K562 (cell line): ENCODE data around the gene KIZ. TPM values are rescaled to one million over a fixed set of nuclear protein-coding genes. Genes with fewer than 3 reads are reported as not detected.

Experiments used
- ATAC-seq: fragments of 200-7000 bp; cut with Tn5 transposase; 3 replicates; pipeline ENCODE4 v1.9.1; 2020; ENCODE audit warnings: moderate library complexity
- BruUV-seq: library from RNA; stranded (reverse); fragments of 400-500 nt; replicated peaks from 2 replicates; lab custom pipeline; 2021; lab: Mats Ljungman, UMichigan
- CTCF ChIA-PET: fragments of 300-600 bp; formaldehyde crosslinking; extraction: SDS; loops from one replicate; lab custom pipeline; 2021; ENCODE audit warnings: low intra/inter-chr PET ratio; lab: Yijun Ruan, JAX
- POLR2A ChIA-PET: fragments of 300-600, 350-650 bp; sonication (Branson Sonifier 250); formaldehyde crosslinking; extraction: SDS; loops from one replicate; lab custom pipeline; 2021; ENCODE audit warnings: antibody characterized with exemption, inconsistent platforms; lab: Yijun Ruan, JAX
- DNase-seq, 4 experiments: peaks; one replicate each; pipeline versions ENCODE4 v3.0.0 to v3.0.0-alpha.2; 2011 to 2018; ENCODE audit warnings: low spot score in 3 of 4, mixed read lengths in 3 of 4; ENCODE audit errors: extremely low read depth in 1 of 4
- FAIRE-seq: peaks from 2 replicates; lab custom pipeline; 2011; peaks lifted over from hg19 to GRCh38; lab: Jason Lieb, UNC
- H2AFZ ChIP-seq: 2 replicates; pipeline ENCODE4 v1.6.0; 2011; ENCODE audit warnings: low read depth, low read length, control low read depth, inconsistent platforms
- H3K27ac ChIP-seq: fragments of 200-600 bp; 3 replicates; pipeline ENCODE4 v1.8.0; 2011; ENCODE audit warnings: low read depth, mild to moderate bottlenecking, control low read depth, inconsistent platforms, low read length, moderate library complexity, mixed read lengths; ENCODE audit errors: extremely low read depth
- H3K27me3 ChIP-seq, 2 experiments: fragments of 300-600 bp in 1 of 2; 2 replicates in 1 of 2; 3 replicates in 1 of 2; pipeline versions ENCODE4 v1.6.0 to v1.8.0; 2011; ENCODE audit warnings: inconsistent platforms in 2 of 2, low read length in 2 of 2, mild to moderate bottlenecking in 1 of 2, mixed read lengths in 1 of 2, moderate library complexity in 1 of 2; ENCODE audit not compliant: control insufficient read depth in 2 of 2, insufficient read depth in 2 of 2
- H3K36me3 ChIP-seq: fragments of 300-600 bp; 3 replicates; pipeline ENCODE4 v1.8.0; 2011; ENCODE audit warnings: mild to moderate bottlenecking, low read length, inconsistent platforms; ENCODE audit not compliant: control insufficient read depth, insufficient read depth
- H3K4me1 ChIP-seq, 2 experiments: fragments of 200-600 bp in 1 of 2; replicated peaks in 1 of 2; 2 replicates in 1 of 2; 3 replicates in 1 of 2; pipeline versions ENCODE4 v1.5.1 to v1.8.0; 2011; ENCODE audit warnings: inconsistent platforms in 2 of 2, low read length in 2 of 2, mild to moderate bottlenecking in 1 of 2, mixed read lengths in 1 of 2, moderate library complexity in 1 of 2; ENCODE audit not compliant: control insufficient read depth in 2 of 2, insufficient read depth in 2 of 2
- H3K4me2 ChIP-seq: 2 replicates; pipeline ENCODE4 v1.6.1; 2011; ENCODE audit warnings: low read length, control low read depth, inconsistent platforms, mixed read lengths; ENCODE audit not compliant: insufficient read depth
- H3K4me3 ChIP-seq: fragments of 200-600 bp; sonication (generic), shearing (Covaris generic); 2 replicates; pipeline ENCODE4 v1.5.1; 2016; ENCODE audit warnings: control low read depth, inconsistent platforms
- H3K79me2 ChIP-seq: fragments of 200-600 bp; 3 replicates; pipeline ENCODE4 v1.8.0; 2011; ENCODE audit warnings: low read length, inconsistent platforms; ENCODE audit not compliant: control insufficient read depth, insufficient read depth
- H3K9ac ChIP-seq, 2 experiments: 2 replicates each; pipeline versions ENCODE4 v1.6.0 to v1.6.1; 2011; ENCODE audit warnings: low read depth in 2 of 2, low read length in 2 of 2, control low read depth in 1 of 2, inconsistent platforms in 1 of 2, mild to moderate bottlenecking in 1 of 2, mixed read lengths in 1 of 2; ENCODE audit not compliant: insufficient read depth in 1 of 2
- H3K9me1 ChIP-seq: one replicate; pipeline ENCODE4 v1.6.0; 2011; ENCODE audit warnings: inconsistent platforms, mild to moderate bottlenecking, low read length, moderate library complexity; ENCODE audit not compliant: control insufficient read depth, insufficient read depth
- H3K9me3 ChIP-seq: replicated peaks from 2 replicates; pipeline ENCODE4 v1.5.1; 2011; ENCODE audit warnings: low read depth, low read length, inconsistent platforms; ENCODE audit not compliant: control insufficient read depth, insufficient read depth
- H4K20me1 ChIP-seq: replicated peaks from 2 replicates; pipeline ENCODE4 v1.6.1; 2011; ENCODE audit warnings: low read length, inconsistent platforms, mixed read lengths; ENCODE audit not compliant: control insufficient read depth, insufficient read depth
- HNRNPL ChIP-seq: fragments of 200-400 bp; formaldehyde crosslinking; IDR thresholded peaks from 2 replicates; pipeline ENCODE4 v1.6.1; 2017; ENCODE audit warnings: low read depth, mild to moderate bottlenecking, low read length
- ZNF398 ChIP-seq: fragments of 250-450 bp; sonication (Bioruptor Pico); IDR thresholded peaks from 2 replicates; pipeline ENCODE4 v1.8.0; 2021; ENCODE audit warnings: moderate library complexity, mild to moderate bottlenecking, inconsistent platforms
- WGBS: fragments of 100-300 bp; shearing (Covaris generic); methylation state at CpG from one replicate; pipeline ENCODE4 v1.1.6; 2016; ENCODE audit warnings: low coverage, mixed read lengths; ENCODE audit not compliant: insufficient coverage; ENCODE audit errors: missing lambda C conversion rate; 5-methylcytosine and 5-hydroxymethylcytosine counted together
- in situ Hi-C: fragments of 300-500 bp; cut with MboI; formaldehyde crosslinking; loops from 4 replicates; pipeline ENCODE4 v1.15.0; 2018; ENCODE audit warnings: inconsistent platforms, mixed read lengths
- intact Hi-C: fragments of 100-400 bp; cut with micrococcal nuclease; formaldehyde crosslinking; loops from 2 replicates; pipeline ENCODE4 v1.14.2; 2022
- polyA plus RNA-seq, 8 experiments: library from polyadenylated mRNA; depleted of rRNA in 4 of 8; stranded (reverse) in 5 of 8; unstranded in 3 of 8; fragments of >200 nt; fragmentation: Nextera tagmentation in 2 of 8; fragmentation: Illumina TruSeq in 1 of 8; extraction: Ambion mirVana in 2 of 8; extraction: Trizol in 1 of 8; gene quantifications; 2 replicates each; pipeline versions ENCODE4 v1.2.1 to v1.2.3, GENCODE V29; 2011 to 2014; ENCODE audit warnings: inconsistent platforms in 1 of 8, missing spikeins in 1 of 8
- total RNA-seq, 7 experiments: library from RNA; depleted of rRNA in 6 of 7; stranded (reverse); fragments of >200 nt in 6 of 7; fragmentation: Illumina TruSeq in 2 of 7; extraction: Trizol in 2 of 7; gene quantifications; 2 replicates each; pipeline versions ENCODE4 v1.2.1 to v1.2.3, GENCODE V29; 2011 to 2021; ENCODE audit warnings: low replicate concordance in 1 of 7
- TF ChIP-seq, protein P1 (sequence below): fragments of 450-650 bp; IDR thresholded peaks from 2 replicates; pipeline ENCODE4 v1.6.1; 2016; ENCODE audit warnings: mild to moderate bottlenecking, moderate library complexity

The KIZ gene
- total and polyA plus RNA-seq, 9 of the 15 experiments (the other 6 are each of a cell fraction or from before 2014, with no cell fraction given): 4.9 to 21.1 (median 13.5) TPM

- H2AFZ ChIP-seq: no peak overlapping the region
- ChIA-PET CTCF (no interaction called here), POLR2A (no interaction called here)
- WGBS: 7% methylated on average over 4 of the region's 4 CpGs
- TF ChIP-seq, protein P1, sequence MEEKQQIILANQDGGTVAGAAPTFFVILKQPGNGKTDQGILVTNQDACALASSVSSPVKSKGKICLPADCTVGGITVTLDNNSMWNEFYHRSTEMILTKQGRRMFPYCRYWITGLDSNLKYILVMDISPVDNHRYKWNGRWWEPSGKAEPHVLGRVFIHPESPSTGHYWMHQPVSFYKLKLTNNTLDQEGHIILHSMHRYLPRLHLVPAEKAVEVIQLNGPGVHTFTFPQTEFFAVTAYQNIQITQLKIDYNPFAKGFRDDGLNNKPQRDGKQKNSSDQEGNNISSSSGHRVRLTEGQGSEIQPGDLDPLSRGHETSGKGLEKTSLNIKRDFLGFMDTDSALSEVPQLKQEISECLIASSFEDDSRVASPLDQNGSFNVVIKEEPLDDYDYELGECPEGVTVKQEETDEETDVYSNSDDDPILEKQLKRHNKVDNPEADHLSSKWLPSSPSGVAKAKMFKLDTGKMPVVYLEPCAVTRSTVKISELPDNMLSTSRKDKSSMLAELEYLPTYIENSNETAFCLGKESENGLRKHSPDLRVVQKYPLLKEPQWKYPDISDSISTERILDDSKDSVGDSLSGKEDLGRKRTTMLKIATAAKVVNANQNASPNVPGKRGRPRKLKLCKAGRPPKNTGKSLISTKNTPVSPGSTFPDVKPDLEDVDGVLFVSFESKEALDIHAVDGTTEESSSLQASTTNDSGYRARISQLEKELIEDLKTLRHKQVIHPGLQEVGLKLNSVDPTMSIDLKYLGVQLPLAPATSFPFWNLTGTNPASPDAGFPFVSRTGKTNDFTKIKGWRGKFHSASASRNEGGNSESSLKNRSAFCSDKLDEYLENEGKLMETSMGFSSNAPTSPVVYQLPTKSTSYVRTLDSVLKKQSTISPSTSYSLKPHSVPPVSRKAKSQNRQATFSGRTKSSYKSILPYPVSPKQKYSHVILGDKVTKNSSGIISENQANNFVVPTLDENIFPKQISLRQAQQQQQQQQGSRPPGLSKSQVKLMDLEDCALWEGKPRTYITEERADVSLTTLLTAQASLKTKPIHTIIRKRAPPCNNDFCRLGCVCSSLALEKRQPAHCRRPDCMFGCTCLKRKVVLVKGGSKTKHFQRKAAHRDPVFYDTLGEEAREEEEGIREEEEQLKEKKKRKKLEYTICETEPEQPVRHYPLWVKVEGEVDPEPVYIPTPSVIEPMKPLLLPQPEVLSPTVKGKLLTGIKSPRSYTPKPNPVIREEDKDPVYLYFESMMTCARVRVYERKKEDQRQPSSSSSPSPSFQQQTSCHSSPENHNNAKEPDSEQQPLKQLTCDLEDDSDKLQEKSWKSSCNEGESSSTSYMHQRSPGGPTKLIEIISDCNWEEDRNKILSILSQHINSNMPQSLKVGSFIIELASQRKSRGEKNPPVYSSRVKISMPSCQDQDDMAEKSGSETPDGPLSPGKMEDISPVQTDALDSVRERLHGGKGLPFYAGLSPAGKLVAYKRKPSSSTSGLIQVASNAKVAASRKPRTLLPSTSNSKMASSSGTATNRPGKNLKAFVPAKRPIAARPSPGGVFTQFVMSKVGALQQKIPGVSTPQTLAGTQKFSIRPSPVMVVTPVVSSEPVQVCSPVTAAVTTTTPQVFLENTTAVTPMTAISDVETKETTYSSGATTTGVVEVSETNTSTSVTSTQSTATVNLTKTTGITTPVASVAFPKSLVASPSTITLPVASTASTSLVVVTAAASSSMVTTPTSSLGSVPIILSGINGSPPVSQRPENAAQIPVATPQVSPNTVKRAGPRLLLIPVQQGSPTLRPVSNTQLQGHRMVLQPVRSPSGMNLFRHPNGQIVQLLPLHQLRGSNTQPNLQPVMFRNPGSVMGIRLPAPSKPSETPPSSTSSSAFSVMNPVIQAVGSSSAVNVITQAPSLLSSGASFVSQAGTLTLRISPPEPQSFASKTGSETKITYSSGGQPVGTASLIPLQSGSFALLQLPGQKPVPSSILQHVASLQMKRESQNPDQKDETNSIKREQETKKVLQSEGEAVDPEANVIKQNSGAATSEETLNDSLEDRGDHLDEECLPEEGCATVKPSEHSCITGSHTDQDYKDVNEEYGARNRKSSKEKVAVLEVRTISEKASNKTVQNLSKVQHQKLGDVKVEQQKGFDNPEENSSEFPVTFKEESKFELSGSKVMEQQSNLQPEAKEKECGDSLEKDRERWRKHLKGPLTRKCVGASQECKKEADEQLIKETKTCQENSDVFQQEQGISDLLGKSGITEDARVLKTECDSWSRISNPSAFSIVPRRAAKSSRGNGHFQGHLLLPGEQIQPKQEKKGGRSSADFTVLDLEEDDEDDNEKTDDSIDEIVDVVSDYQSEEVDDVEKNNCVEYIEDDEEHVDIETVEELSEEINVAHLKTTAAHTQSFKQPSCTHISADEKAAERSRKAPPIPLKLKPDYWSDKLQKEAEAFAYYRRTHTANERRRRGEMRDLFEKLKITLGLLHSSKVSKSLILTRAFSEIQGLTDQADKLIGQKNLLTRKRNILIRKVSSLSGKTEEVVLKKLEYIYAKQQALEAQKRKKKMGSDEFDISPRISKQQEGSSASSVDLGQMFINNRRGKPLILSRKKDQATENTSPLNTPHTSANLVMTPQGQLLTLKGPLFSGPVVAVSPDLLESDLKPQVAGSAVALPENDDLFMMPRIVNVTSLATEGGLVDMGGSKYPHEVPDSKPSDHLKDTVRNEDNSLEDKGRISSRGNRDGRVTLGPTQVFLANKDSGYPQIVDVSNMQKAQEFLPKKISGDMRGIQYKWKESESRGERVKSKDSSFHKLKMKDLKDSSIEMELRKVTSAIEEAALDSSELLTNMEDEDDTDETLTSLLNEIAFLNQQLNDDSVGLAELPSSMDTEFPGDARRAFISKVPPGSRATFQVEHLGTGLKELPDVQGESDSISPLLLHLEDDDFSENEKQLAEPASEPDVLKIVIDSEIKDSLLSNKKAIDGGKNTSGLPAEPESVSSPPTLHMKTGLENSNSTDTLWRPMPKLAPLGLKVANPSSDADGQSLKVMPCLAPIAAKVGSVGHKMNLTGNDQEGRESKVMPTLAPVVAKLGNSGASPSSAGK: 0 out of 2 replicates have a peak, but pooled peaks have one; percentile 24
- TF ChIP-seq HNRNPL (no peak), ZNF398 (CRISPR knock-in tag) (no peak)
- in situ Hi-C loops: no loop called here
- H3K27me3 ChIP-seq: no peaks in the 10 kb centered on the region
- no peak overlapping the region for H3K4me3 ChIP-seq
- H4K20me1 ChIP-seq: no peaks in the 10 kb centered on the region
- ATAC-seq (no peak), DNase-seq (no peak), FAIRE-seq (no peak)
- no peaks in the 10 kb centered on the region for H3K36me3 ChIP-seq
- intact Hi-C loops: no loop called here
- no peak overlapping the region for H3K9ac ChIP-seq
- no peaks in the 10 kb centered on the region for H3K9me1 ChIP-seq
- H3K4me1 ChIP-seq: no peaks in the 10 kb centered on the region; a peak in 1 of 5 replicates
- H3K9me3 ChIP-seq: no peaks in the 10 kb centered on the region
- no TSS peak for BruUV-seq
- H3K79me2 ChIP-seq: no peaks in the 10 kb centered on the region
- no peak overlapping the region for H3K27ac ChIP-seq
- no peak overlapping the region for H3K4me2 ChIP-seq
These were observed 12.2 kb upstream of the KIZ start for GRCh38 chr20:21113697-21114096.
